IMR-90 (cell line): Measurements from ENCODE around the gene SPTBN5. TPM values are rescaled to one million over a fixed set of nuclear protein-coding genes. Genes with fewer than 3 reads are reported as not detected.
A peak's percentile ranks its signal among the peaks of the same experiment; 100 is the strongest.

Experiments used
- ATAC-seq: fragments of 200-7000 bp; cut with Tn5 transposase; 2 replicates; pipeline ENCODE4 v1.9.1; 2020; ENCODE audit warnings: low read depth, mild to moderate bottlenecking, moderate library complexity
- BruUV-seq: library from RNA; stranded (reverse); fragments of 400-500 nt; replicated peaks from 2 replicates; lab custom pipeline; 2021; lab: Mats Ljungman, UMichigan
- CTCF ChIA-PET: fragments of 300-600 bp; formaldehyde crosslinking; extraction: SDS; loops from one replicate; lab custom pipeline; 2021; ENCODE audit warnings: antibody characterized with exemption; lab: Yijun Ruan, JAX
- POLR2A ChIA-PET: fragments of 300-600 bp; sonication (Branson Sonifier 250); formaldehyde crosslinking; loops from one replicate; lab custom pipeline; 2022; ENCODE audit warnings: antibody characterized with exemption; ENCODE audit not compliant: unreplicated experiment; lab: Charles Lee
- DNase-seq: peaks from one replicate; pipeline ENCODE4 v3.0.0; 2013
- H2AFZ ChIP-seq: replicated peaks from 2 replicates; pipeline ENCODE3; 2013; ENCODE audit warnings: low read length, mild to moderate bottlenecking; ENCODE audit not compliant: poor library complexity
- H2AK5ac ChIP-seq: 2 replicates; pipeline ENCODE4 v1.6.1; 2013; ENCODE audit warnings: low read depth, low read length, inconsistent platforms
- H2AK9ac ChIP-seq: replicated peaks from 2 replicates; pipeline ENCODE3; 2013; ENCODE audit warnings: mild to moderate bottlenecking, low read depth, low read length, moderate library complexity; ENCODE audit not compliant: poor library complexity
- H2BK120ac ChIP-seq: 2 replicates; pipeline ENCODE4 v1.6.1; 2013; ENCODE audit warnings: low read depth, low read length, inconsistent platforms
- H2BK15ac ChIP-seq: 3 replicates; pipeline ENCODE4 v1.6.1; 2013; ENCODE audit warnings: low read depth, low read length, inconsistent platforms
- H2BK20ac ChIP-seq: 2 replicates; pipeline ENCODE4 v1.6.1; 2013; ENCODE audit warnings: low read depth, mild to moderate bottlenecking, inconsistent platforms, low read length, moderate library complexity
- H2BK5ac ChIP-seq: 2 replicates; pipeline ENCODE4 v1.6.1; 2013; ENCODE audit warnings: mild to moderate bottlenecking, low read depth, low read length, inconsistent platforms; ENCODE audit not compliant: poor library complexity, severe bottlenecking
- H3K14ac ChIP-seq: replicated peaks from 2 replicates; pipeline ENCODE4 v1.6.1; 2013; ENCODE audit warnings: low read depth, low read length, inconsistent platforms
- H3K18ac ChIP-seq: 2 replicates; pipeline ENCODE4 v1.6.1; 2013; ENCODE audit warnings: low read depth, low read length, control low read depth
- H3K23ac ChIP-seq: 2 replicates; pipeline ENCODE4 v1.6.1; 2013; ENCODE audit warnings: low read depth, low read length, inconsistent platforms
- H3K27ac ChIP-seq: 2 replicates; pipeline ENCODE4 v1.5.1; 2013; ENCODE audit warnings: mild to moderate bottlenecking, control low read depth, low read length; ENCODE audit not compliant: insufficient read depth
- H3K27me3 ChIP-seq: 2 replicates; pipeline ENCODE4 v1.6.1; 2013; ENCODE audit warnings: low read length; ENCODE audit not compliant: control insufficient read depth, insufficient read depth
- H3K36me3 ChIP-seq: 2 replicates; pipeline ENCODE4 v1.6.1; 2013; ENCODE audit warnings: low read length, mixed read lengths; ENCODE audit not compliant: control insufficient read depth, insufficient read depth
- H3K4ac ChIP-seq: 2 replicates; pipeline ENCODE4 v1.6.1; 2013; ENCODE audit warnings: low read depth, low read length, inconsistent platforms
- H3K4me1 ChIP-seq: 2 replicates; pipeline ENCODE4 v1.6.1; 2013; ENCODE audit warnings: low read length, mixed read lengths; ENCODE audit not compliant: control insufficient read depth, insufficient read depth
- H3K4me2 ChIP-seq: 2 replicates; pipeline ENCODE4 v1.6.1; 2013; ENCODE audit warnings: low read depth, mild to moderate bottlenecking, control low read depth, low read length, moderate library complexity
- H3K4me3 ChIP-seq: 2 replicates; pipeline ENCODE4 v1.5.1; 2013; ENCODE audit warnings: low read depth, mild to moderate bottlenecking, control low read depth, low read length, moderate library complexity; ENCODE audit not compliant: insufficient read depth
- H3K56ac ChIP-seq: 2 replicates; pipeline ENCODE4 v1.6.1; 2013; ENCODE audit warnings: low read length, inconsistent platforms; ENCODE audit not compliant: insufficient read depth; ENCODE audit errors: extremely low read depth
- H3K79me1 ChIP-seq, 2 experiments: 2 replicates each; pipeline ENCODE4 v1.6.1; 2013; ENCODE audit warnings: low read length in 2 of 2, inconsistent platforms in 1 of 2, low read depth in 1 of 2
- H3K9ac ChIP-seq: 2 replicates; pipeline ENCODE4 v1.6.1; 2013; ENCODE audit warnings: low read depth, low read length, control low read depth
- H3K9me1 ChIP-seq: 2 replicates; pipeline ENCODE4 v1.6.1; 2013; ENCODE audit warnings: low read length, inconsistent platforms; ENCODE audit not compliant: insufficient read depth
- H3K9me3 ChIP-seq: 2 replicates; pipeline ENCODE4 v1.6.1; 2013; ENCODE audit warnings: low read length; ENCODE audit not compliant: control insufficient read depth, insufficient read depth
- H4K20me1 ChIP-seq: 2 replicates; pipeline ENCODE4 v1.6.1; 2013; ENCODE audit warnings: low read length, inconsistent platforms; ENCODE audit not compliant: insufficient read depth
- H4K5ac ChIP-seq: 2 replicates; pipeline ENCODE4 v1.6.1; 2013; ENCODE audit warnings: mild to moderate bottlenecking, low read depth, low read length, control low read depth
- H4K8ac ChIP-seq, 2 experiments: 2 replicates each; pipeline ENCODE4 v1.6.1; 2013; ENCODE audit warnings: low read depth in 2 of 2, low read length in 2 of 2, control low read depth in 1 of 2, inconsistent platforms in 1 of 2
- H4K91ac ChIP-seq: 2 replicates; pipeline ENCODE4 v1.6.1; 2013; ENCODE audit warnings: low read depth, low read length, inconsistent platforms; ENCODE audit not compliant: insufficient read depth
- BHLHE40 ChIP-seq: fragments of 150-350 bp; IDR thresholded peaks from 2 replicates; pipeline ENCODE4 v1.6.1; 2016; ENCODE audit warnings: mild to moderate bottlenecking, low read depth, low read length
- CEBPB ChIP-seq: IDR thresholded peaks from 2 replicates; pipeline ENCODE4 v1.6.1; 2012; ENCODE audit warnings: low read depth, low read length, improper control_type of control experiment
- CHD1 ChIP-seq: IDR thresholded peaks from 2 replicates; pipeline ENCODE4 v1.6.1; 2012; ENCODE audit warnings: low read depth, low read length, improper control_type of control experiment
- FOS ChIP-seq: fragments of 150-350 bp; IDR thresholded peaks from 2 replicates; pipeline ENCODE4 v1.6.1; 2016; ENCODE audit warnings: low read depth, low read length
- MAFK ChIP-seq: IDR thresholded peaks from 2 replicates; pipeline ENCODE4 v1.6.1; 2012; ENCODE audit warnings: low read depth, low read length, improper control_type of control experiment
- MAZ ChIP-seq: IDR thresholded peaks from 2 replicates; pipeline ENCODE4 v1.6.1; 2012; ENCODE audit warnings: low read depth, mild to moderate bottlenecking, low read length, improper control_type of control experiment, moderate library complexity, borderline replicate concordance
- MXI1 ChIP-seq: IDR thresholded peaks from 2 replicates; pipeline ENCODE4 v1.6.1; 2012; ENCODE audit warnings: low read depth, mild to moderate bottlenecking, low read length, moderate library complexity, borderline replicate concordance
- NFE2L2 ChIP-seq: fragments of 150-350 bp; IDR thresholded peaks from 2 replicates; pipeline ENCODE4 v1.6.1; 2016; ENCODE audit warnings: low read depth, mild to moderate bottlenecking, low read length
- POLR2A ChIP-seq: IDR thresholded peaks from 2 replicates; pipeline ENCODE4 v1.6.1; 2012; ENCODE audit warnings: mild to moderate bottlenecking, low read depth, low read length
- RAD21 ChIP-seq: IDR thresholded peaks from 2 replicates; pipeline ENCODE4 v1.6.1; 2012; ENCODE audit warnings: low read length, improper control_type of control experiment
- RCOR1 ChIP-seq: IDR thresholded peaks from 2 replicates; pipeline ENCODE4 v1.6.1; 2012; ENCODE audit warnings: mild to moderate bottlenecking, low read length, improper control_type of control experiment; ENCODE audit not compliant: insufficient replicate concordance
- RFX5 ChIP-seq: IDR thresholded peaks from 2 replicates; pipeline ENCODE4 v1.8.0; 2012; ENCODE audit warnings: low read depth, mild to moderate bottlenecking, low read length, moderate library complexity
- SMC3 ChIP-seq: fragments of 150-350 bp; IDR thresholded peaks from 2 replicates; pipeline ENCODE4 v1.6.1; 2016; ENCODE audit warnings: low read depth, mild to moderate bottlenecking, antibody characterized with exemption, low read length, moderate library complexity
- WGBS, 2 experiments: methylation state at CpG; one replicate each; pipeline versions ENCODE4 v1.1.5 to v1.1.7; 2013; ENCODE audit warnings: missing lambda C conversion rate in 2 of 2; ENCODE audit not compliant: insufficient read length in 1 of 2; ENCODE audit errors: extremely low coverage in 2 of 2; 5-methylcytosine and 5-hydroxymethylcytosine counted together
- dilution Hi-C: fragments of 300-500 bp; cut with HindIII; formaldehyde crosslinking; loops from one replicate; pipeline ENCODE4 v1.14.3; 2018; ENCODE audit warnings: low sequenced_read_pairs; ENCODE audit not compliant: unreplicated experiment
- in situ Hi-C: fragments of 300-500 bp; cut with MboI; formaldehyde crosslinking; loops from 3 replicates; pipeline ENCODE4 v1.14.3; 2019; ENCODE audit warnings: low sequenced_read_pairs, inconsistent platforms, mixed read lengths
- intact Hi-C: fragments of 100-400 bp; cut with micrococcal nuclease; formaldehyde crosslinking; loops from 2 replicates; pipeline ENCODE4 v1.10.0; 2022
- polyA plus RNA-seq, 3 experiments: library from polyadenylated mRNA; depleted of rRNA; stranded (reverse); fragments of >200 nt; gene quantifications; 2 replicates each; pipeline ENCODE4 v1.2.3, GENCODE V29; 2012; ENCODE audit warnings: low replicate concordance in 1 of 3
- total RNA-seq: library from RNA; depleted of rRNA; stranded (reverse); fragments of >200 nt; gene quantifications from 2 replicates; pipeline ENCODE4 v1.2.3, GENCODE V29; 2012
- TF ChIP-seq, protein P1 (sequence below): fragments of 150-350 bp; IDR thresholded peaks from 2 replicates; pipeline ENCODE4 v1.6.1; 2016; ENCODE audit warnings: low read depth, mild to moderate bottlenecking, low read length, moderate library complexity, borderline replicate concordance
- TF ChIP-seq, protein P2 (sequence below): conservative IDR thresholded peaks from 2 replicates; pipeline ENCODE4 v1.5.1; 2012; ENCODE audit warnings: mild to moderate bottlenecking, low read depth, low read length, improper control_type of control experiment
- TF ChIP-seq, protein P3 (sequence below): fragments of 150-350 bp; IDR thresholded peaks from 2 replicates; pipeline ENCODE4 v1.6.1; 2017; ENCODE audit warnings: mild to moderate bottlenecking, antibody characterized with exemption, low read length, low read depth

Gene SPTBN5
- total and polyA plus RNA-seq, 2 of the 4 experiments (the other 2 are of a cell fraction): under 0.01 to 0.38 TPM

DNA sequence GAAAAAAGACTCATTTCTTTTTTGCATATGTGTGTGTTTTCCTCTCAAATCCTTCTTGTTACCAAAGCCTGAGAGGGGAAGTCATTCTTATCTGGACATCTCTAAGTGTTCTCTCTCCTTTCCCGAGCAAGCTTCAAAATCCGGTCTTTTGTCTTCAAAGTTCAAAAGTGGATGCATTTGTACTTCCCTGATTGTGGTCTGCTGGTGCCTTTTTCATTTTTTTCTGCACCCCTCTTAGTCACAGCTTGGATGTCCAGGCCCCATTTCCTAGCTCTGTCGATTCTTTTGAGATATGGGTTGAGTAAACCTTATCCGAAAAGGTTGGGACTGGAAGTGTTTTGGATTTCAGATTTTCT lies 43.7 kb upstream of the SPTBN5 start:
- no peak overlapping the region for H2AFZ ChIP-seq
- no peak overlapping the region for H4K8ac ChIP-seq
- H3K56ac ChIP-seq: no peak overlapping the region
- no TSS peak for BruUV-seq
- no peak overlapping the region; the same call in 1 of the 2 replicates for H3K14ac ChIP-seq
- no CpG with 5 or more reads among the region's 4 CpGs for WGBS, 2 experiments
- no peak overlapping the region for H4K5ac ChIP-seq
- dilution Hi-C loops: no loop called here
- no peak overlapping the region for H3K27ac ChIP-seq
- H2AK5ac ChIP-seq: no peak overlapping the region
- H3K4me1 ChIP-seq: peaks cover 25% of the 10 kb centered on the region
- peak overlapping the region; percentile 15; the same call in 1 of the 2 replicates for H3K4ac ChIP-seq
- H3K27me3 ChIP-seq: no peaks in the 10 kb centered on the region
- no peak overlapping the region; the same call in 1 of the 2 replicates for H2BK20ac ChIP-seq
- no peak overlapping the region for H3K18ac ChIP-seq
- no peaks in the 10 kb centered on the region for H4K20me1 ChIP-seq
- 0 out of 2 replicates have a peak overlapping the region, but pooled peaks have one; percentile 17 for H4K91ac ChIP-seq
- H3K9me1 ChIP-seq: peaks cover 36% of the 10 kb centered on the region
- CTCF ChIA-PET: no interaction called here
- H3K36me3 ChIP-seq: peaks cover 1% of the 10 kb centered on the region; the same call in 1 of the 2 replicates
- H3K4me2 ChIP-seq: no peak overlapping the region
- in situ Hi-C loops: no loop called here
- TF ChIP-seq, protein P1, sequence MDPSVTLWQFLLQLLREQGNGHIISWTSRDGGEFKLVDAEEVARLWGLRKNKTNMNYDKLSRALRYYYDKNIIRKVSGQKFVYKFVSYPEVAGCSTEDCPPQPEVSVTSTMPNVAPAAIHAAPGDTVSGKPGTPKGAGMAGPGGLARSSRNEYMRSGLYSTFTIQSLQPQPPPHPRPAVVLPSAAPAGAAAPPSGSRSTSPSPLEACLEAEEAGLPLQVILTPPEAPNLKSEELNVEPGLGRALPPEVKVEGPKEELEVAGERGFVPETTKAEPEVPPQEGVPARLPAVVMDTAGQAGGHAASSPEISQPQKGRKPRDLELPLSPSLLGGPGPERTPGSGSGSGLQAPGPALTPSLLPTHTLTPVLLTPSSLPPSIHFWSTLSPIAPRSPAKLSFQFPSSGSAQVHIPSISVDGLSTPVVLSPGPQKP: no peak
- TF ChIP-seq CEBPB (no peak), FOS (no peak), CHD1 (no peak), SMC3 (no peak), RAD21 (no peak), RCOR1 (no peak), NFE2L2 (no peak), BHLHE40 (no peak), RFX5 (no peak), MAZ (no peak), MAFK (no peak), POLR2A (no peak), MXI1 (no peak)
- TF ChIP-seq, protein P2, sequence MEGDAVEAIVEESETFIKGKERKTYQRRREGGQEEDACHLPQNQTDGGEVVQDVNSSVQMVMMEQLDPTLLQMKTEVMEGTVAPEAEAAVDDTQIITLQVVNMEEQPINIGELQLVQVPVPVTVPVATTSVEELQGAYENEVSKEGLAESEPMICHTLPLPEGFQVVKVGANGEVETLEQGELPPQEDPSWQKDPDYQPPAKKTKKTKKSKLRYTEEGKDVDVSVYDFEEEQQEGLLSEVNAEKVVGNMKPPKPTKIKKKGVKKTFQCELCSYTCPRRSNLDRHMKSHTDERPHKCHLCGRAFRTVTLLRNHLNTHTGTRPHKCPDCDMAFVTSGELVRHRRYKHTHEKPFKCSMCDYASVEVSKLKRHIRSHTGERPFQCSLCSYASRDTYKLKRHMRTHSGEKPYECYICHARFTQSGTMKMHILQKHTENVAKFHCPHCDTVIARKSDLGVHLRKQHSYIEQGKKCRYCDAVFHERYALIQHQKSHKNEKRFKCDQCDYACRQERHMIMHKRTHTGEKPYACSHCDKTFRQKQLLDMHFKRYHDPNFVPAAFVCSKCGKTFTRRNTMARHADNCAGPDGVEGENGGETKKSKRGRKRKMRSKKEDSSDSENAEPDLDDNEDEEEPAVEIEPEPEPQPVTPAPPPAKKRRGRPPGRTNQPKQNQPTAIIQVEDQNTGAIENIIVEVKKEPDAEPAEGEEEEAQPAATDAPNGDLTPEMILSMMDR: no peak
- TF ChIP-seq, protein P3, sequence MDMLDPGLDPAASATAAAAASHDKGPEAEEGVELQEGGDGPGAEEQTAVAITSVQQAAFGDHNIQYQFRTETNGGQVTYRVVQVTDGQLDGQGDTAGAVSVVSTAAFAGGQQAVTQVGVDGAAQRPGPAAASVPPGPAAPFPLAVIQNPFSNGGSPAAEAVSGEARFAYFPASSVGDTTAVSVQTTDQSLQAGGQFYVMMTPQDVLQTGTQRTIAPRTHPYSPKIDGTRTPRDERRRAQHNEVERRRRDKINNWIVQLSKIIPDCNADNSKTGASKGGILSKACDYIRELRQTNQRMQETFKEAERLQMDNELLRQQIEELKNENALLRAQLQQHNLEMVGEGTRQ: no peak
- H2BK120ac ChIP-seq: no peak overlapping the region
- no peak overlapping the region for H2BK5ac ChIP-seq
- no peak for DNase-seq
- no peak overlapping the region for H3K9ac ChIP-seq
- intact Hi-C loops: no loop called here
- H3K9me3 ChIP-seq: no peaks in the 10 kb centered on the region
- H2AK9ac ChIP-seq: no peak overlapping the region
- ATAC-seq: no peak
- H3K4me3 ChIP-seq: no peak overlapping the region
- POLR2A ChIA-PET: interaction anchor here (0.6 kb wide), 1 partner anchor 509 kb away, joined by 4 read pairs; no protein-coding TSS in a partner anchor
- peak overlapping the region; percentile 32; the same call in 1 of the 3 replicates for H2BK15ac ChIP-seq
- peaks cover 44 to 89% of the 10 kb centered on the region in 2 experiments for H3K79me1 ChIP-seq
- no peak overlapping the region for H3K23ac ChIP-seq
